GM18858 (cell line): ENCODE data around the gene C13orf46.

Experiments
- ATAC-seq: cut with Tn5 transposase; IDR thresholded peaks from one replicate; pipeline ENCODE4 v1.9.1; 2021; ENCODE audit not compliant: unreplicated experiment

C13orf46 gene

DNA sequence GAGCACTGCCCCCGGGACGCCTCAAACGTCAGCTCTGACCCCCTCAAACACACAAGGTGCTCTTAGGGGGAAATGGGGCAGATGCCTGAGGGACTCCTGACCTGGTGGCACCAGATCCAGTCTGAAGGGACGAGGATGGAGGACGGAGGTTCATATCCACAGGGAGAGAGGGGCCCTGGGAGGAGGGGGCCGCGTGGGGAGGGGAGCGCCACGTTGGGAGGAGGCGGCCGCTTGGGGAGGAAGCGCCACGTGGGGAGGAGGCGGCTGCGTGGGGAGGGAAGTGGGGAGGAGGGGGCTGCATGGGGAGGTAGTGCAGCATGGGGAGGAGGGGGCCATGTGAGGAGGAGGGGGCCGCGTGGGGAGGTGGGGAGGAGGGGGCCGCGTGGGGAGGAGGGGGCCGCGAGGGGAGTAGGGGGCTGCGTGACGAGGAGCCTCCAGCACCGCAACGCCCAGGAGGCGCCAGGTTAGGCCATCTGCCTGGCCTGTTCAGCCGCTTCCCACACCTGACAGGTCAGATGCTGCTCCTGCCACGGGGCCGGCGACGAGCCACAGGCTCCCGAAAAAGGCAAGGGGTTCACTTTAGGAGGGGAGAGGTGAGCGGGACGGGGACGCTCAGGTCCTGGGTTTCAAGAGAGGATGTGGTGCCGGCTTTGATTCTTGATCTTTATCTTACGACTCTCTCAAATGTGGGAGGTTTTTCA, 36.7 kb upstream of the C13orf46 start:
- ATAC-seq: no peak

DNA sequence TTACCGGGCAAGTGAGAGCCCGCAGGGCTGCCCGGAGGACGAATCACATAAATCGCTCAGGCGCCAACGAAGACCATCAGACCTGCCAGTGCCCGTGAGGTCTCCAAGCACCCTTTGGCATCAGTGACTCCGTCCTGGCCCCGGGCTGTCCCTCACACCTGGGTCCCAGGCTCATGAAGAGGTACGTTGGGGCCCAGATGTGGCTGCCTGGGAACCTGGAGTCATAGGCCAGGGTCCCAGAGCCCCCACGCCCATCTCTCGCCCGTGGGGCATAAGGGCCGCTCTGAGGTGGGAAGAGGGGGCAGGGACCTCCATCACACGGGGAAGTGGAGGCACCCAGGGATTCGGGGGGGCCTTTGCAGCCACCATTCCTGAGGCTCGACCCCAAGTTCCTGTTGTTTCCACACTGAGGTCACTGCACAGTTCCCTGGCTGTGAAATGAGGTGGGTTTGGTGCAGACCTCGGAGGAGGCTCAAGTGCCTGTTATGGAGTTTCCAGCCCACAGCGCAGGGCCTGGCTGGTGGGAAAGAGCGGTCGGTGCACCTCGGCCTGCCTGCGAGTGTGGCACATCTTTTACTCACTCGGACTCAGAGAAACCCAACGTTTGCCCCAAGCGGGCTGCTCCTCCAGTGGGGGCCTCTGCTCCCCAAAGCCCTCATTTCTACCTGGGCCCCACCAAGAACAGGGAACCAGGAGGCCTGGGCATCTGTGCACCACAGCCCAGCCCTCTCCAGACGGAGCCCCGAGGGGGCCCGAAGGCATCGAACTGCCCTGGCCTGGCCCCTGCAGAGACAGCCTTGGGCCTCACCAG, 35.9 kb upstream of the C13orf46 start:
- ATAC-seq: no peak

DNA sequence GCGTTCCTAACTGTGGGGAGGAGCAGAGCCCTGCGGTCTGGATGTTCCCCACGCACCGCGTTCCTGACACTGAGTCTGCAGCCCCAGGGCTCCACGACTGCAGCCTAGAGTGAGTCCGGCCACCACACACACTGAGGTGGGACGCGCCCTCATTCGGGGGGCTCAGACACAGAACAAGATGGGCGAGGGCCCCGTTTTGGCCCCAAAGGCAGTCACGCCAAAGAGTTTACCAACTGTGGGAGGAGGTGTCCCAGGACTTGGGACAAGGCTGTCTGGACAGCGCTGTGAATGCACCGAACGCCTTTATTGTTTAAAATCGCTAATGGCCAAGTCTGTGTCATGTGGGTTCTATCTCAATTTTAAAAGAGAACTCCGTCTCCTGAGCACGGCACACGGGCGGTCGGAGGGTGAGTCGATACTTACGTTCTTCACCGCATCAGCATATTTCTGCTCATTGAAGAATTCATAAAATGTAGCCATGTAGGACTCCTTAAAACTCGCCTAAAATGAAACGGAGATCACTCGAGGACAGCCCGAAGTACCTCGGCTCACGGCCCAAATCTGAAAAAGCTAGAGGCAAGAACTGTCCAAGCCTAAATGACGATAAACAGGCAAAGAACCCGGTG, 35.2 kb upstream of the C13orf46 start:
- ATAC-seq: no peak

DNA sequence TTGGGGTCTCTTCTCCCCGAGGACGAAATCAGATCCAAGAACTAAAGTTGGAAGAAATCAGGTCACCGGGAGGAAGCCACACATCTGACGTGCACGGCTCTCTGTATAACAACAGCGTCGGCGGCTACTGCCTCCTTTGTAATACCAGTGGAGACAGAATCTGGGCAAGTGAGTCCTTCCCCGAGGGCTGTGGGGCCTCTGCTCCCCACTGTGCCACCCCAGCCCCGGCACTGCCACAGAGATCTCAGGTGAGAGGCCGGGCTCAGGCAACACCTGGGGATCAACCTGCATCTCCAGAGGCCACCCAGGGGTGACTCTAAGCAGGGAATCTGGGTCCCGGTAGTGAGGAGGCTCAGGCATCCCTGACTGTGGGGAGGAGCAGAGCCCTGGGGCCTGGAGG, 33.7 kb upstream of the C13orf46 start:
- no peak for ATAC-seq

DNA sequence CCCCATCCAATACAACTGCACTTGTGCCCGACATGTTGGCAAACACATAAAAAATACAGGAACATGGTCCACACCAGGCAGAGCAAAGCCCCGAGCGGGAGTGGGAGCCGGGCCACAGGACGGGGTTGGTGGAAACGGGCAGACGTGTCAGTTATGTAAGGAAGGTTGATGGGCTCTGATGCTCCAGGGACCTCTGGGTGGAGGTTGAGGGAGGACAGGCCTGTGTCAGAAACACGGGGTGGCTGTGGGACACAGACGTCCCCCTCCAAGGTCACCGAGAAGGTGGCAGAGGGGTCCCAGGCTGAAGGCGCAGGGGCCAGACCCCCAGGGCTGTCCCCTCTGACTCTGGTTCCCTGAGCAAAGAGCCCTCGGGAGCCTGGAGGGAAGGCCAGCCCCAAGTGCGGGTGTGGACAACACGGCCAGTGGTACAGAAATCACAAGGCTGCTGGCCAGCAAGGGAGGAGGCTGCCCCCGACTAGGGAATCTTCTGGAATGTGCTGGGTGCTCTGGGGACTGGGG, 31.4 kb upstream of the C13orf46 start:
- no peak for ATAC-seq

DNA sequence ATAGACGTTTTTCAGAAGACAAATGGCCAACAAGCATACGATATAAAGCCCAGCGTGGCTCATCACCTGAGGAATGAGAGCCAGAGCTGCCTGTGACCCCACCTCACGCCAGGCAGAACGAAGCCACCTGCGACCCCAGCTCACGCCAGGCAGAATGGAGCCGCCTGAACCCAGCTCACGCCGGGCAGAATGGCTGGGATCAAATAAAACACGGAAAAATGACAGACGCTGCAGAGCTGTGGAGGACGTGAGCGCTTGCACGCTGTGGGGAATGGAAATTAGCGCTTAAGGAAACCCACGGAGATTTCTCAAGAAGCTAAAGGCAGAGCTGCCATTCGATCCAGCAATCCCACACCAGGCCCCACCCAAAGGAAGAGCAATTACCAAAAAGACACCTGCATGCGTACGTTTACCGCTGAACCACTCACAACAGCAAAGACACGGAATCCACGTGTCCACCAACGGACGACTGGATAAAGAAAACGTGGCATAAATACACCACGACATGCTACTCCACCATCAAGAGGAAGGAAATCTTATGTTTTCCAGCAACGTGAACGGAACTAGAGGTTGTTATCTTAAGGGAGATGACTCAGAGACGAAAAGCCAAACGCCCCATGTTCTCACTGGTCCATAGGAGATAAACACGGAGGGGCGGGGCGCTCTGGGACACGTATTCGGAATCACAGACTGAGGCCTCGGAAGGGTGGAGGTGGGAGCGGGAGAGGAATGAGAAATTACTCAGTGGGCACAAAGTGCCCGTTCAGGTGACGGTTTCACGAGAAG, 30.7 kb upstream of the C13orf46 start:
- ATAC-seq: no peak

DNA sequence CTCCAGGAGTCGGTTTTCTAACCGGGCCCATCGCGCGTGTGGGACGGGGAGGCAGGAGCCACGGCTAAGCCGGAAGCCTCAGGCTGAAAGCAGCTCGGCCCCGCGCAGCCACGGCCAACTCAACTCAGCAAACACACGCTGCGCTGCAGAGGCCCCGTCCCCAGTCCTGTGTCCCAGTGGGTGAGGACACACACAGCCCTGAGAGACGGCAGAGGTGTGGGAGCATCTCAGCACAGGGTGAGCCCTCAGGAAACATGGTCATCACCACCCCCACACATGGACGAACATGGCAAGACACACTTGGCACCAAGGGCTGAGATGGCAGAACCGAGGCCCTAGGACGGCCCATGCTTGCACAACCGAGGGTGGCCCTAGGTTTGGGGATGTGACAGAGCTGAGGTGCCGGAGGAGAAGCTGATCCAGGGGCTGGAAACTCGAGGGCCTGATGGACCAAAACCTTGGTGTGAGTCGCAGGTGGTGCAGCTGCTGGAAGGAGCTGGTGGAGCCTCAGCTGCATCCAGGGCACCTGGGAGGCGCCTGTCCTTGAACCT, 29.0 kb upstream of the C13orf46 start:
- no peak for ATAC-seq

DNA sequence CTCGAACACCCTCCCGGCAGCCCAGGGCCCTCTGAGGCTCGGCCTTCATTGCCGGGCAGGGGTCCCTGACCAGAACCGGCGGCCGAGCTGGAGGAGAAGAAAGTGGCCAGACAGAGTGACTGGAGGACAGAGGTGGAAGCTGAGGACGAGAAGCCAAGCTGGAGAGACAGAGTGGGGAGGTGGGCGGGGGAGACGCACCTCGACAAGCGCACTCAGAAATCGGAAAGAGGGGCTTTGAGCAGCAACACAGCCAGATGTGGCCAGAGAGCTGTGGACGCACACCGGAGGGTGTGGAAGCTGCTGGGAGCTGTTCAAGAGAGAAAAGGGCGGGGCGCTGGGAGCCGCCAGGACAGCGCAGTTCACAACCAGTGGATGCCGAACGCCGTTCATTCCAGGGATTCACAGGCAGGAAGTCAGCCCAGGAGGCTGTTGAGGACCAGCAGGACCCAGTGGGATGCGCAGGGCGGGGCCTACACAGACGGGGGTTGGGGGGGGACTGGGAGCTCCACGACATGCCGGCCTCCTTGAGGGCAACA, 28.2 kb upstream of the C13orf46 start:
- ATAC-seq: no peak

DNA sequence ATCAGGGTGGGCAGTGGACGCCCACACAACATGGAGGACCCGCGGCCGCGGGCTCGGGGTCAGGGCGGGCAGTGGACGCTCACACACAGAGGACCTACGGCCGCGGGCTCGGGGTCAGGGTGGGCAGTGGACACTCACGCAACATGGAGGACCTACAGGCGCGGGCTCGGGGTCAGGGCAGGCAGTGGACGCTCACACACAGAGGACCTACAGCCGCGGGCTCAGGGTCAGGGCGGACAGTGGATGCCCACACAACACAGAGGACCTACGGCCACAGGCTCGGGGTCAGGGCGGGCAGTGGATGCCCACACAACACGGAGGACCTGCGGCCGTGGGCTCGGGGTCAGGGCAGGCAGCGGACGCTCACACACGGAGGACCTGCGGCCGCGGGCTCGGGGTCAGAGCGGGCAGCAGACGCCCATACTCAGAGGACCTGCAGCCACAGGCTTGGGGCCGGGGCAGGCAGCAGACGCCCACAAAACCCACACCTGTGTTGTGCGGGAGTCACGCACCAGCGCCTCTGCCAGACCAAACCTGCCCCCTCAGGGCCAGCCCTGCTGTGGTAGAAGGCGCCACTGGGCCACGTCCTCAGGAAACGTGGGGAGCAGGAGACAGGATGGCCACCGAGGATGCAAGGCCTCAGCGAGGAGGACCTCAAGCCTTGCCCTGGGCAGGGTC, 27.6 kb upstream of the C13orf46 start:
- no peak for ATAC-seq

DNA sequence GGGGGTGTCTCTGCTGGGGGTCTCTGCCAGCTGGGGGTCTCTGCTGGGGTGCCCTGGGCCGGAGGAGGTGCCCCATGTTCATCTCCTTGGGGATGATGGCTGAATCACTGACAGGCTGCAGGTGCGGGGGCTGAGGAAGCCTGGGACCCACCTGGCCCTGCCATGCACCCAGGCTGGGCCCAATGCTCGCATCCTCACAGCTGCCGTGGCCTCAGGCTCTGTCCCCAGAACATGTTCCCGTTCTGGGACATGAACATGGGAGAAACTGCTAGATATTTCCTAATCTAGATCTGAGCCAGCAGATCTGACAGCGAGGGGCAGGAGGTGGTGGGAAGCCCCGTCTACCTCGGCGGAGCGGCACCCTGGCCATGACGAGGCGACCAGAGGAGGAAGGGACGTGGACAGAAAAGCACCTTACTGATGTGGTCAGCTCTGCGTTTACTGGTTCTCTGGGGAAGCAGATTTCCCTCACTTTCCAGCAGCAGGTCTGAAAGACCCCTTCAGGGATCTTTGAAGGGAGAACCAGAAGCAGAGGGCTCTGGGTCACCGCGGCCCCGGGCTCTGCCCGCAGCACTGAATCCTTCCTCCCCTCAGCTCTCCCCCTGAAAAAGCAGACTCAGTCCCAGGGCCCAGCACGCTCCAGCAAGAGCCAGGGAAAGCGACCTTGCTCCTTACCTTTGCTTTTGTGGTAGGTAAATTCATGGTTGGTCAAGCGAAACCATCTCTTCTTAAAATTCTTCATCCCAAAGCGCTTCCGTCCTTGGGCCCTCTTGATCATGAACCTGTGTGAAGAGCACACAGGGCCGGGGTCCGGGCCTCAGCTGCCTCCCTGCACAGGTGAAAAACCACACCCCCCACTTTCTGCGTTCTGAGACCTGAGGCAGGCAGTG, 26.5 kb upstream of the C13orf46 start:
- no peak for ATAC-seq

DNA sequence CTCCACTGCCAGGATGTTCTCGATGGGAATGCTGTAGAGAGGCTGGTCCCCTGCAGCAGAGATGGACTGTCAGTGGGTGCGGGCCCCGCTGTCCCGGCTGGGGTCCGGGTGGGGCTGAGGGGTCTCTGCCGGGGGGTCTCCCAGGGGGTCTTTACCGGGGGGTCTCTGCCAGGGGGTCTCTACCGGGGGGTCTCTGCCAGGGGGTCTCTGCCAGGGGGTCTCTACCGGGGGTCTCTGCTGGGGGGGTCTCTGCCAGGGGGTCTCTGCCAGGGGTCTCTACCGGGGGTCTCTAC, 25.7 kb upstream of the C13orf46 start:
- no peak for ATAC-seq

DNA sequence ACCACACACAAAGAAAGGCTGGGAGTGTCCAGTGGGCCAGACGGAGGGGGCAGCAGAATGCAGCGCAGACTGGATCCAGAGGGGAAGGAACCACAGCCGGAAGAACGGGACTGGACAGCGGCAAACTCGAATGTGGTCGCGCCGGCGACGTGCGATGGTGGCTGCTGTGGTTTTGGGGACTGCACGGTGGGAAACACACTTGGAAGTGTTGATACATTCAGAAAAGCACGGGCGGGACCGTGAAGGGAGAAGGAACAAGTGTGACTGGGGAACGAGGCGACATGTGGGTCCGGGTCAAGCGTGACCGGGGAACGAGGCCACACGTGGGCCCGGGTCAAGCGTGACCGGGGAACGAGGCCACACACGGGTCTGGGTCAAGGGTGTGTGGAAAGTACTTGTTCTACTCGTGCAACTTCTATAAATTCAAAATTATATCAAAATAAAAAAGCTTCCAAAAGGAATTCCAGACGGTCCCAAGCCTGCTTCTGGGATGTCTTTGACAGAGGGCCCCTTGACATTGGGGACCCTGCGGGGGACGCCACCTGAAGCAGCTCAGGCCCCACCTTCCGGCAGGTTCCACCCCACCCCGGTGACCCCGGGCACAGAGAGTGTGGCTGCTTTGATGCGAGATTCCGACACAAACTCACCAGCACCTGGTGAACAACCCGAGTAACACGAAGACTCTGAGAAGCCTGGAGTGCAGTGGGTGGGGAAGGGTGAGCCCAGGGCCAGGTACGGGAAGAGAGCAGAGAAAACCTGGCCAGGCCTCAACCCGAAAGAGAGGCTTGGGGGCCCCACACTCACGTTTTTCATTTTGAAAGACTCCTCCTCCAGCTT, 25.1 kb upstream of the C13orf46 start:
- ATAC-seq: no peak

DNA sequence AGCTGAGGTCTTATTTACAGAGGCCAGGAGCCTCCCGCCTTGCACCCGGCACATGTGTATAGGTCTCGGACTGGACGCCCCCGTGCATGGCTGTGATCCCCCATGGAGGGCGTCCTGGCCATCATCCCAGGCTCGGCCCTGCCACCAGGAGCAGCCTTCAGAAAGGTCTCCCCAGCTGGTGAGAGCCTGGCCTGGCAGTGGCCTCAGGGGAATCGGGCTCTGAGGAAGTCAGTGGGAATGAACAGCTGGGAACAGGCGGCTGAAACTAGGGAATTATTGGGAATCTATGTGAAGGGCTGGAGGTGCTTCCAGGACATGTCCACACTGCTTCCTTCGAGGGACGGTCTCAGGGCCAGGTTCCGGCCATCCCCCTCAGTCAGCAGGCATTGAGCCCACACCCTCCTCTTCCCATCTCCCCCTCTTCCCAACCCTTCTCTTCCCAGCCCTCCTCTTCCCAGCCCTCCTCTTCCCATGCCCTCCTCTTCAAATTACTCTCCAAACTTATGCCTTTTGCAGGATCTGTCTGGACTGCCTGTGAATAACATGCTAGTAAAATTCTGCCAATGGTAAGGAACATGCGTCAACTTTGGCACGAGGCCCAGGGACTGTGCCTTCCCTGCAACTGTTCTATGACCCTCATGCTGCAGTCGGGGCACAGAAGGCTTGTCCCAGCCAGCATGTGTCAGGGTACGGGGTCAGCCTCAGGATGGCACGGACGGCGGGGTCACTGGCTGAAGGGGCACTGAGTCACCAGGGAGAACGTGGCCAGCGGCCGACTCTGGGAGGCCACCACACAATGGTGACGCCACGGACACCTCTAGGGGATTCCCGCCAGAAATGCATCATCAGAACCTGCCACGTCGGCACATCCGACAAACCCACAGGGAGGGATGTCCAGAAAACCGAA, 24.2 kb upstream of the C13orf46 start:
- no peak for ATAC-seq

DNA sequence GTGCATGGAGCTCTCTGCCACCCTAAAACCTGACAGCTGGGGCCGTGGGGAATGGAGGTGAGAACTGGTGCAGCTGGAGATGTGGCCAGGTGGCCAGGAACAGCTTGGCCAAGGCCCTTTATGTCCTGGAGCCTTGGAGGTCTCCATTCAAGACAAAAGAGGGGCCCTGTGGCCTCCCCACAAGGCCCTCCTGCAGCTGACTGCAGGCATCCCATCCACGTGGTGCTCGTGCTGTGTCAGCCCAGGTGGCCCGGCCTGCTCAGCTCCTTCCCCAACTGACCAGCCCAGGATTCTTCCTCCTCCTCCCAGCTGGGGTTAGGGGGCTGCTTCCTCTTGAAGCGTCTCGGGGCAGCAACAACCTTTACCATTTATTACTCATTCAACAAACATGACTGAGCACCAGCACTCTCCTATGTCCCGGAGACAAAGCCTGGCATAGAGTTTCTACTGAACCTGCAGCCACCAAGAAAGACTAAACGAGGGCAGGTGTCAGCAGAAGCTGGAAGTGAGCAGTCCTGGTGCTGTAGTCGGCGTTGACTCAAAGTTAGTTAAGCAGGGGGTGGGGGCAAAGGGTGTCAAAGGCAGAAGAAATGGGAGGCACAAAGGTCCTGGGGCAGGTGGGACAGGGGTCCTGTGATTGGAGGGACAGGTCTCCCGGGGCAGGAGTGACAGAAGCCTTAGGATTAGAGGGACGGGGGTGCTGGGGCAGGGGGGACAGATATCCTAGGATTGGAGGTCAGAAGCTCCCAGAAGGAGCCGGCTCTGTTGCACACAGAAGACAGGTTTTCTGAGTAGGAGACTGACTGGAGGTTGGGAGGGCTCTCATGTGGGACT, 23.3 kb upstream of the C13orf46 start:
- no peak for ATAC-seq

DNA sequence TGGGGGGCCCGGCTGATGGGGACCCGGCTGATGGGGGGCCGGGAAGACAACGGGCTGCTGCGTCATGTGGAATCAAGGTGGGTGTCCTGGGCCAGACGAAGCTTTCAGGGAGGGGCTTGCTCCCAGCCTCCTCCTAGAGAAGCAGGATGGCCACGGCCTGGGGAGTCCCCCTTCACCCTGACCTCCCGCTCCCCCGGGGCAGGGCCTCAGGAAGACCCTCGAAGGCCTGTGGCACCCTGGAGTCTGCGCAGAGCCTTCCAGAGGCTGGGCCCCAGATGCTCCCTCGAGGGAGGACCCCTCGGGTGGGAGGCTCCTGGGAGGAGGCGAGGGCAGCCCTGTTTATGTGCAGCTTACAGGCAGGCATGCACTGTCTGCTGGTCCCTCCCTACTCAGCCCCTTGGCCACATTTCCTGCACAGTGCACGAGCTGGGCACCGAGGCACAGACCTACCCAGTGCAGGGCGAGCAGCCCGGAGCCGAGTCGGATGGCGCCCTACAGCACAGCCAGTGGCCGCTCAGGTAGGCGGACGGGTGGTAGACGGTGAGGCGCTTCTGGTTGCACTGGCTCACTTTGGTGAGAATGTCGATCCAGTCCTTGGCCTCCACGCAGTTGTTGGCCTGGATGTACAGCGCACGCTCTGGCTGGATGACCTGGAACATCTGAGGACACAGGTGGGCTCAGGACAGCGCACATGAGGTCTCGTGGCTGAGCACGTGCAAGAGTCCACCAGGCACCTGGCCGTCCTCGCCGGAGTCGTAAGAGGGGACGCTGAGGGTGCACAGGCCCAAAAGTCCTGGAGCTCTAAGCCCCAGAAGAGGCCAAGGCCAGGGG, 22.4 kb upstream of the C13orf46 start:
- no peak for ATAC-seq
